HG03457 (cell line): ENCODE measurements around the gene PWP2.
"Not testable (repeated sequence)": the region's sequence is repeated elsewhere in the genome, so short reads cannot be mapped to it uniquely, and the experiment has no call there.

ENCODE experiments used
- ATAC-seq: cut with Tn5 transposase; IDR thresholded peaks from one replicate; pipeline ENCODE4 v1.9.1; 2021; ENCODE audit warnings: moderate number of reproducible peaks; ENCODE audit not compliant: unreplicated experiment

The PWP2 gene

DNA sequence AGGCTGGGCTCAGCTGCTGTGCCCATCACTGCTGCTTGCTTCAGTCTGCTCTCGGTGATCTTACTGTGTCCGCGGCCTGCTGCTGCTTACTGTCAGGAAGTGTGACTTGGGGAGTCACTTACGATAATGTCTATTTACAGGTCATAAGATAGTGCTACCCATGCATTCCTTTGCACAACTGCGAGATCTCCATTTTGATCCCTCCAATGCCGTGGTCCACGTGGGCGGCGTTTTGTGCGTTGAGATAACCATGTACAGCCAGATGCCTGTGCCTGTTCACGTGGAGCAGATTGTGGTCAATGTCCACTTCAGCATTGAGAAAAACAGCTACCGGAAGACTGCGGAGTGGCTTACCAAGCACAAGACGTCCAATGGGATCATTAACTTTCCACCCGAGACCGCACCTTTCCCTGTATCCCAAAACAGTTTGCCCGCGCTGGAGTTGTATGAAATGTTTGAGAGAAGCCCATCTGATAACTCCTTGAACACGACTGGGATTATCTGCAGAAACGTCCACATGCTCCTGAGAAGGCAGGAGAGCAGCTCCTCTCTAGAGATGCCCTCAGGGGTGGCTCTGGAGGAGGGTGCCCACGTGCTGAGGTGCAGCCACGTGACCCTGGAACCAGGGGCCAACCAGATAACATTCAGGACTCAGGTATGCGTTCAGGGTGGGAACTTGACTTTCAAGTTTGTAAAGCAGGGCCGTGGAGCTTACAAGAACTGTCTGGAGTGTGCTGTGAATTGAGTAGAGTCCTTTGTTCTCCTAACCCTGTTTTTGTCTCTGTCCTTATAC is 24.4 kb upstream of the PWP2 start:
- no peak for ATAC-seq

DNA sequence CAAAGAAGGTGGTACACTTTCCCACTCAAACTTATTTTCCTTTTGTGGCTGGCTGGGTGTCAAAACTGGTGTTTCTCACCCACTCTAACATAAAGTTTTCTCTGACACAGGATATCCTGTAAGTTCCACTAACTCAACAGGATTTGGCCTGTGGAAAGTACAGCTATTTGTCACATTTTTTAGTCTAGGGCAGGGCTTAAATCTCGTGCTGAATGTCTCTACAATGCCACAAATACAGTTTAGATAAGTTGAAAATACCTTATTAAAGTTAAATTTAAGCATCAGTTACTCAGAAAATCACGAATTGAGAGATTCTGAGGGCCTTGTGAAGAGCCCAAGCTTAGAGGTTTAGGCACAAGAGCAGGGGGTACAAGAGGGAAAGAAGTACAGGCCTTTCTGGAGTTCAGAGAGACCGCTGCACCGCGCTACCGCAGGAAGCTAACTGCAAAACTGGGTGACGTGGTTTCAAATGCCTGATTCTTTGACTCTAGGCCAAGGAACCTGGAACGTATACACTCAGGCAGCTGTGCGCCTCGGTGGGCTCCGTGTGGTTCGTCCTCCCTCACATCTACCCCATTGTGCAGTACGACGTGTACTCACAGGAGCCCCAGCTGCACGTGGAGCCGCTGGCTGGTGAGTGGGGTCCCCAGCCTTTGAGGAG is 23.4 kb upstream of the PWP2 start:
- ATAC-seq = no peak

DNA sequence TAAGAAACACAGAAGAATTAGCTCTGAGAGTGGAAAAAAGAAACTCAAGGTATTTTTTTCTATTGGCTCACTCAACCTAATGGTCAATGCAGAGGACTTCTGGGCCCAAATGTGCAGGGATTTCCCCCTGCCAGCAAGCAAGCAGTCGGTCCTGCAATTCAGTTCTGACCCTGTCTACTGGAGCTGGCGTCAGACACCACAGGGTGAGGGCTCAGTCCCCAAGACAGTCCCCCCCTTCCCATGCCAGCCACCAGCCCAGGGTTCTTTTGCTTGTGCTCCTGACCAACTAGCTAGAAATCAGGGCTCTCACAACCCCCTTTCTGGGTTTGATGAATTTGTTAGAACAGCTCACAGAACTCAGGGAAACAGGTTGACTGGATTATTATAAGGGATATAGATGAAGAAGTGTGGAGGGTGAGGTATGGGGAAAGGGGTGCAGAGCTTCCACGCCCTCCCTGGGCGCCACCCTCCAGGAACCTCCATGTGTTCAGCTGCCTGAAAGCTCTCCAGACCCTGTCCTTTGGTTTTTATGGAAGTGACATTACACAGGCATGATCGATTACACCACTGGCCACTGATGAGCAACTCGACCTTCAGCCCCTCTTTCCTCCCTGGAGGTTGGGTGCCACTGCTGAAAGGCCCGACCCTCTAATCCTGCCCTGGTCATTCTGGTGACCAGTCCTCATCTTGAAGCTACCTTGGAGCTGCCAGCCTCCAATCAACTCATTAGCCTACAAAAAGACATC is 22.5 kb upstream of the PWP2 start:
- ATAC-seq = no peak

DNA sequence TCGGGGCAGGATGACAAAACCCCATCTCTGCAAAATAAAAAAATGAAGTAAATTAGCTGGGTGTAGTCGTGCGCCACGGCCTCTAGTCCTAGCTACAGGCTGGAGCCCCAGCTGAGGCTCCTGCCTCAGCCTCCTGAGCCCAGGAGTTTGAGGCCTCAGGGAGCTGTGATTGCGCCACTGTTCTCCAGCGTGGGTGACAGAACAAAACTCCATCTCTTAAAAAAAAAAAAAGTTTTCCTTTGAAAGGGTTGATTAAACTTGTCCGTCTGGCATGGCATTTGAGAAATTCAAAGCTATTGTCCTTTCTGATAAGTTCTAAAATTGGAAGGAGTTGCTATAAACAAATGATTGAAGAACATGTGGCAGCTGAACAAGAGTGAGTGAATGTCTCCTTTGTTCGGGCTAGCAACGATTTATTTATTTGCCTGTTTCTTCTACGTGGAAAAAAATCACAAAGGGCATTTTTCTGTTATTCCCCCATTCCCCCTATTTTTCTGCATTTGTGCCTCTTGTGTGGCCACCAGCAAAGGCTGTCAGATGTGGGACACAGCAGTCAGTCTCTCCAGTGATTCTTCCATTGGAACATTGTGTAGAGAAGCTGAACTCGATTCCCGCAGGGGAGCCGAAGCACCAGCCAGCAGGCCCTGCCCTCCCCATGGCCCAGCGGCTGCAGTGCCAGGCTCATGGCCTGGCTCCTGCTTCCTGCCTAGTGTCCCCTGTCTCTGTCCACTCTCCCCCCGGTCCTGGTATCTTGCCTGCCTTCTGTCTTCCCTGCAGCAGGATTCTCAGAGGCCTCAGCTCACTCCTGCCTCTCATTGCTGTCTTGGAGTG is 21.5 kb upstream of the PWP2 start:
- no peak for ATAC-seq

DNA sequence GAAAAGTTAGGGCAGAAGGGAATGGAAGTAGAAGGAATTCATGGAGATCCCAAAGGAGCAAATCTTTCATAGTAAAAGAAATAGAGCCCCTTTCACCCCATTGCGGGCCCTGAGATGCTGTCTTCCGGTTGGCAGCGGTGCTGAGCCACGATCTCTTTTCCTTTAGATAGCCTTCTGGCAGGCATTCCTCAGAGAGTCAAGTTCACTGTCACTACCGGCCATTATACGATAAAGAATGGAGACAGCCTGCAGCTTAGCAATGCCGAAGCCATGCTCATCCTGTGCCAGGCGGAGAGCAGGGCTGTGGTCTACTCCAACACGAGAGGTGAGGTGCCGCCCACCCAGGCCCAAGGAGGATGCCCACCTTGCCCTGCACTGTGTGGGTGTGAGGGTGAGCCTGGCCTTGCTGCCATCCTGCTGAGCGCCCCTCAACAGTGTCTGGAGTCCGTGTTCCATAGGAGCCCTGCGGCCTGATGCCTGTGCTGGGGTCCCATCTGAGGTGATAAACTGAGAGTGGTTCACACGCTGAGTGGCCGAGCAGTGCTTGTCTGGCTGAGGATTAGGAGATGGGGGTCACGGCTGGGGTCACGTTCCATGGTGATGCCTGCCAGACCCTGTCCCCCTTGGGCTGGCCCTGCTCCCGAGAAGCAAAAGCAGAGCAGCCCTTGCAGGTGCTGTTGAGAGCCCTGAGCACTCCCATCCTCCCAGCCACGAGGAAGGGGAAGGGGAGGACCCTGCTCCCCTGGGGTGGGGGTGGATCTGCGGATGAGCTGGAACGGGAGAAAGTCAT is 20.4 kb upstream of the PWP2 start:
- no peak for ATAC-seq

DNA sequence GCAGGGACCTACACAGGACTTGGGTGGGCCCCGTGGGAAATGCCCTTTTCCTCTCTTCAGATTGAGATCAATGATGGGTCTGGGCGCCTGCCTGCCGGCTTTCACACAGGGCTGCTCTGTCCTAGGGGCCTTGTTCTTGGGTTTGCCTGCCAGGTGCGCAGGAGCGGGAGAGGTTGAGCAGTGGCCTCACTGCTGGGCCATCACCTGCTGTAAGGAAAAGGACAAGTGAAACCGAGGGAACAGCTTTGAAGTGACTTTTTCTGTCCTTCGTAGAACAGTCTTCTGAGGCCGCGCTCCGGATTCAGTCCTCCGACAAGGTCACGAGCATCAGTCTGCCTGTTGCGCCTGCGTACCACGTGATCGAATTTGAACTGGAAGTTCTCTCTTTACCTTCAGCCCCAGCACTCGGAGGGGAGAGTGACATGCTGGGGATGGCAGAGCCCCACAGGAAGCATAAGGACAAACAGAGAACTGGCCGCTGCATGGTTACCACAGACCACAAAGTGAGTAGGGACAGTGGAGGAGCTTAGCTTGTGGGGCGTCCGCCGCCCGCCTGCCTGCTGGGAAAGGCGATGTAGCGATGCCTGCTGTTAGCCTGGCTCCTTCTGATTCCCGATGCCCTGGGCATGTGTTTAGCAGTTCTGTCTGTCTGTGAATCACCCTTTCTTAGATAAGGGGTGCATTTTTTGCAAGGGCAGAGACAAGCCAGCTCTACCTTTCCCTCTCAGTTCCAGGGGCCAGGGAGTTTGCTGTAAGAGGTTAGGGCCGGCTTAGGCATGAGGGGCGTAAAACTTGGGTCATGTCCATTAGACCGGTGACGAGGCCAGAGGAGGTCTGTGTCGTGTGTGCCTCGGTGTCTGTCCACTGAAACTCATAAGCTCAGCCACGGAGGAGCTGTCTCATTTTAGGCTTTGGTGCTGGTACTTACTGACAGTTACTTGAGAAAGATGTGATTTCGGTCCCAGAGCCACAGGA is 19.5 kb upstream of the PWP2 start:
- ATAC-seq = no peak

DNA sequence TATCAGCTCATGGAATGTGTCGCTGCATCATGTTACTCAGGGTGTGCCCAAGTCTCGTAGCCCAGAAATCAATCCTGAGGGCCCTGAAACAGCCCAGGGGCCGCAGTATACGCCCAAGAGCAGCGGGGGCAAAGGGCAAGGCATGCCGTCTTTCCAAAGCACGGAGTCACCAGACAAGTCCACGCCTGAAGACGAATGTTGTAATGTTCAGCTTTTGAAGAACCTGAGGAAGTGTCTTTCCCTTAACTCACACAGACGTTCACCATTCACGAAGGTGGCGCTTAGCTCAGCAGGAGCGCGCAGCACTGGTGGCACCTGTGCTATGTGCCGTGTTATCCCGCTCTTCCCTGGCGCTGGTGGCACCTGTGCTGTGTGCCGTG is 18.8 kb upstream of the PWP2 start:
- no peak for ATAC-seq

DNA sequence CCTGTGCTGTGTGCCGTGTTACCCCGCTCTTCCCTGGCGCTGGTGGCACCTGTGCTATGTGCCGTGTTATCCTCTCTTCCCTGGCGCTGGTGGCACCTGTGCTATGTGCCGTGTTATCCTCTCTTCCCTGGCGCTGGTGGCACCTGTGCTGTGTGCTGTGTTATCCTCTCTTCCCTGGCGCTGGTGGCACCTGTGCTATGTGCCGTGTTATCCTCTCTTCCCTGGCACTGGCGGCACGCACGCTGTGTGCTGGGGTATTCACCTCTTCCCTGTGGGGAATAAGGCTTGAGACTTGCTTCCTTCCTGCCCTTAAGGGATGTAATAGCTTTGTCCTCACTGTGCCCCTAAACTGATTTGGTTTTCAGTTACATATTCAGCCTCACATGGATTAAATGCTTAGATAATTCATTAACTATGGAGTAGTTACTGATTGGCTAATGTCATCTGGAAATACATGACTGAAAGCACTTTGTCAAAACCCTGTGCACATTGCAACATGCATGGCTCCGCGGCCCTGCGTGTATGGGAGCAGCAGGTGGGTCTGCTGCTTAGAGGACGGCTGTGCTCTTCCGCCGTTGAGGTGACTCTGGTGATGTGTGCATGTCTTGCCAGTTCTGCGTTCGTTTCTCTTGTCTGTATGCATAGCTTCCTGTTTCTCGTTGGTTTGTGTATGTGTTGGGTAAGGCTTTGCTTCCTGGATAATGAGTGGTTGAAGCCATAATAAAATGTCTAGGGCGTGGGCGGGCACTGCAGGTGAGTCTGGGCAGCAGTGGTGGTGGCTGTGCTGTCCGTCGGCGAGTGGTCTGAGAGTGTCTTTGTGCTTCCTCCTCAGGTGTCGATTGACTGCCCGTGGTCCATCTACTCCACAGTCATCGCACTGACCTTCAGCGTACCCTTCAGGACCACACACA is 17.9 kb upstream of the PWP2 start:
- no peak for ATAC-seq

DNA sequence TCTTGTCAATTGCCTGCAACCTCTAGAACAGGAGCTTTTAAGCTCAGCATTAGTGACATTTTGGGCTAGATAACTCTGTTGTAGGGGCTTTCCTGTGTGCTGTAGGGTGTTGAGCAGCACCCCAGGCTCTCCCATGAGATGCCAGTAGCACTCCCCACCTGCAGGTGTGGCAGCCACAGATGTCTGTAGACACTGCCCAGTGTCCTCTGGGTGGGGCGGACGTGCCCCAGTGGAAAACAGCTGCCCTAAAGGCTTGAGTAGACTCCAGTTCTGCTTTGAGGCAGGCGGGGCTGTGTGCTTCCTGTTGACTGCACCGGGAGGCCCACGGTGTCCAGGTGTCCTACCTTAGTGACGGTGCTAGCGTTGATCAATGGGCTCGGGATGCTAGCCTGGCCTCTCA is 16.9 kb upstream of the PWP2 start:
- ATAC-seq = no peak

DNA sequence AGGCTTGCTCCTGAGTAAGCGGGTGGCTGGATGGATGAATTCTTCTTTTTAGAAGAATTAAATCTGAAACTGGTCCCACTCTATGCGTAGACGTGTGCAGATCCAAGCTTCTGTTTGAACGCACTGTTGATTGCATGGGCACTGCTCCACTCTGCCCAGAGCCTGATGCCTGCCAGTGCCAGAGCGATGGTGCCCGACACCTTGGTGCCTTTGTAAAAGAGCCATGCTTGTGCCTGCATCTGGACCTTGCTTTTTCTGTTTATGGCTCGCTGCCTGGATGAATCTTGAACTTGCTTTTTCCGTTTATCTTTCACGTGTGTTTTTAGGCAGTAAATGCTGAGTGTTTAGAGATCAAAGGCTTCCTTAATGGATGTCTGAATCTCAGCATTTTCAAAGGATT is 15.0 kb upstream of the PWP2 start:
- ATAC-seq = no peak

DNA sequence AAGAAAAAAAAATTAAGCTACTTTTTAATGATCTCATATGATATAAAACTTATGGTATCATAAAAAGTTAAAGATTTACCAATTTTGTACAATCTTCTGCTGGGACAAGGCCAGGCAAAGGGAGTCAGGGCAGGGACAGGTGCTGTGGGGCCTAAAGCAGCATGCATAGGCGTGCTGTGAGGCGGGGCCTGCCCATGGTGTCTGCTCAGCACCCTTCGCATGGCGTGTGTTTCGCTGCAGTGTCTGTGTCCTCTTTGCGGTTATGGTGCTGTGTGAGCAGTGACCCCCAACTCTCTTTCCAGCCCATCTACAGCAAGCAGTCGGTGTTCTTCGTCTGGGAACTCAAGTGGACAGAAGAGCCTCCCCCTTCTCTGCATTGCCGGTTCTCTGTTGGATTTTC is 13.4 kb upstream of the PWP2 start:
- ATAC-seq = no peak

DNA sequence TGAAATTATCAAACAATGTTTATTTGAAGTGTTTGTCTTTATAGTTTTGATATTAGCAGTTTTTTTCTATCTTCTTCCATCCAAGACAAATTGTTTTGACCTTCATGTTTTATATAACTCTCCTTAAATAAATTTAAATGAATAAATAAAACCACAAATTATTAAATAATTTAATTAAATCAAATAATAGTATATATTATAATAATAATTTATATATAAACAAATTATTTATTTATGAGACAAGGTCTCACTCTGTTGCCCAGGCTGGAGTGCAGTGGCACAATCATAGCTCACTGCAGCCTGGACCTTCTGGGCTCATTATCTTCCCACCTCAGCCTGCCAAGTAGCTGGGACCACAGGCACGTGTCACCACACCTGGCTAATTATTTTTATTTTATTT is 12.4 kb upstream of the PWP2 start:
- ATAC-seq = no peak

DNA sequence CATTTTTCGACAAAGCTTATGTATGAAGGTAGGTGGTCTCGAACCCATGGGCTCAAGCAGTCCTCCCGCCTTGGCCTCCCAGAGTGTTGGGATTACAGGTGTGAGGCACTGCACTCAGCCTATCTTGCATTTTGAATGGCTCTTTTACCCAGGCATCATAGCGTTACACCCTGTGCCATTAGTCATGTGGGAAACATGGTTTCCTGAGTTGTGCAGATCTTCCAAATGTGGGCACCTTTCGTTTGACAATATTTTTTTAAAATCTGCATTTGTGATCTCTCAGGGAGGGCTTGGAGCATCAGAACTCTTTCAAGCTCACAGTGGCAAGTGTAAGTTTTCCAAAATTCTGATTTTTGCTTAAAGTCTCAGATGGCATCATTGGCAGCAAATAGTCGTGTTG is 8.7 kb upstream of the PWP2 start:
- ATAC-seq = not testable (repeated sequence)

DNA sequence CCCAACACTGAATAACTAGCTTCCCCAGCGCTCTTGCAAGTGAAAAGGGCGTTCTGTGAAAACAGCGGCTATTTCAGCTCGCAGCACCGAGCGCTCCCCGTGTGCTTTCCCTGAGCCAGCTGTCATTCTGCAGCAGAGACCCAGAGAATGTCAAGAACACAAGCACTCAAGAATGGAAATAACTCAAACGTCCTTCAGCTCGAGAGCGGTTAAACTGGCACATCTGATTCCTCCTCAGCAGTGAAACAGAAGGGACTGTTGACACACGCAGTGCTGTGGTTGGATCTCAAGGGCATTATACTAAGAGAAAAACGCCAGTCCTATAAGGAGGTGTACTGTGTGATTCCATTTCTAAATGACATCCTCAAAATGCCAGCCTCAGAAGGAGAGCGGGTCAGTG is 8.2 kb upstream of the PWP2 start:
- not testable (repeated sequence) for ATAC-seq

DNA sequence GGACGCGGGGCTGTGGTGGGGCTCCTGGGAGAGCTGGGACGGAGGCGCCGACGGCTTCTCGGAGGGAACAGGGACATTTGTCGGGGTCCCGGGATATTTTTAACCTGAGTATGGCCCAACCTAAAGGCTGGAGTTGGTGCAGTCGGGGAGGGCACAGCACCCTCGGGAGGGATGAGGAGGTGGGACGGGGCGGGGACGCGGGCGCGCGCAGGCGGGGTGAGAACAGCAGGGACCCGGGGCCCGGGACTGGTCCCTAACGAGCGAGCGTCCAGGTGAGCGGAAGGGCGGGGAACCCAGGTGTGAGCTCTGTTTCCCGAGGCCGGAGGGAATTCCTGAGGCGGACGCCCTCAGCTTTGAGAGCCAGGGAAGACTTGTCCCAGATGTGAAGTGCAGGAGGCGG is 390 bp downstream of the PWP2 start:
- ATAC-seq = not testable (repeated sequence)

DNA sequence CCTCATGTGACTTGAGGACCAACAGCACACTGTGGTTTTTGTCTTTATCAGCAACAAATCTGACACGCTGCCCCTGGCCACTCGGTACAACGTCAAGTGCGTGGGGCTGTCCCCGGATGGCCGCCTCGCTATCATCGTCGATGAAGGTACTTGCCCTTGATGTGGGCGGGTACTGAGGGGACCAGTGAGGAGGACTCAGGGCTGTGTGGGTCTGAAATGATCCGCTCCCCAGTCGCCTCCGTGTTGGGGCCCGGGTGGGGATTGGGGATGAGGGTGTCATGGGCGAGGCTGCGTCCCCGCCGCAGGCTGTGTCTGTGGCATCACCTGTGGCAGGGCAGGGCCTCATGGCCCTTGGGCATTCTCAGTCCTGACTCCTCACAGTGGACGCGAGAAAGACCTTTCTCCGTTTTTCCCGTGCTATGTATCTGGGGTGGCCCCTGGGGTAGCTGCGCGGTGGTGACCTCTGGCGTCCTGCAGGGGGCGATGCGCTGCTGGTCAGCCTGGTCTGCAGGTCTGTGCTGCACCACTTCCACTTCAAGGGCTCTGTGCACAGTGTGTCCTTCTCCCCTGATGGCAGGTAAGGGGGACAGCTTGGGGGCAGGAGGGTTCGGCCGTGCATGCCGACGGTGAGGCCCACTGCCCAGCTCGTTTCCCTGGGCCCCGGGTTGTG is 6.6 kb downstream of the PWP2 start:
- not testable (repeated sequence) for ATAC-seq

DNA sequence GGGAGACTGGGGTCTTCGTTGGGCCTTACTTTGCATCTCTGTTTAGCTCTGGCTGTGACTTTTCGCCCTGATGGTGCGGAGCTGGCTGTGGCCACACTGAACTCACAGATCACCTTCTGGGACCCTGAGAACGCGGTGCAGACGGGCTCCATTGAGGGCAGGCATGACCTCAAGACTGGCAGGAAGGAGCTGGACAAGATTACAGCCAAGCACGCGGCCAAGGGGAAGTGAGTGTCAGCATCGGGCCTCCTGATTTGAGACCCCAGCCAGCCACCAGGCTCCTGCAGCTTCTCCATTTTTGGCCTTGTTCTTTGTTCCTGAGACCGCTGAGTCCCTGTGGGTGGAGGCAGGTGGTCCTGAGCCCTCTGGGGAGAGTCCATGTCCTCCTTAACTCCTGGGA is 14.9 kb downstream of the PWP2 start:
- not testable (repeated sequence) for ATAC-seq

DNA sequence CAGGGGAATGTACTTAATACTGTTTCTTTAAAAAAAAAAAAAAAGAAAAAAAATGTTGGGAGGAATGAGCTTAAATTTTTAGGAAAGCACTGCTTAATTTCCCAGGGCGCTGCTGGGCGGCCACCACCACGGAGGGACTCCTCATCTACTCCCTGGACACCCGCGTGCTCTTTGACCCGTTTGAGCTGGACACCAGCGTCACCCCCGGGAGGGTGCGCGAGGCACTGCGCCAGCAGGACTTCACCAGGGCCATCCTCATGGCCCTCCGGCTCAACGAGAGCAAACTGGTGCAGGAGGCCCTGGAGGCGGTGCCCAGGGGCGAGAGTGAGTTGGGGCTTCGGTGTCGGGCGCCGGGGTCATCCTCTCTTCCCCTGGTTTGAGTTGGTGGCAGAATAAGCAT is 20.6 kb downstream of the PWP2 start:
- ATAC-seq = not testable (repeated sequence)
